Upper lobe of left lung (tissue), 6 donors: ENCODE data around the gene WBP2NL. TPM values are rescaled to one million over a fixed set of nuclear protein-coding genes. Genes with fewer than 3 reads are reported as not detected.

Source experiments
- ATAC-seq, 2 donors: fragments of 200-7000 bp; cut with Tn5 transposase; one replicate each; pipeline ENCODE4 v1.9.1; 2022; ENCODE audit warnings: mild to moderate bottlenecking in 2 of 2, moderate library complexity in 2 of 2; ENCODE audit not compliant: low FRiP score in 2 of 2
- DNase-seq, 2 donors: peaks; one replicate each; pipeline ENCODE4 v3.0.0-alpha.2; 2019 to 2020
- H3K27ac ChIP-seq, 4 donors: fragments of 200-600 bp; sonication (generic); one replicate each; pipeline ENCODE4 v1.5.1; 2016 to 2019
- H3K27me3 ChIP-seq, 4 donors: fragments of 200-600 bp; sonication (generic); one replicate each; pipeline ENCODE4 v1.5.1; 2017 to 2019
- H3K36me3 ChIP-seq, 4 donors: fragments of 200-600 bp; sonication (generic); one replicate each; pipeline ENCODE4 v1.5.1; 2016 to 2019
- H3K4me1 ChIP-seq, 4 donors: fragments of 200-600 bp; sonication (generic); one replicate each; pipeline ENCODE4 v1.5.1; 2018 to 2019
- H3K4me3 ChIP-seq, 4 donors: fragments of 200-600 bp; sonication (generic); one replicate each; pipeline ENCODE4 v1.5.1; 2017 to 2019; ENCODE audit warnings: mild to moderate bottlenecking in 2 of 4, moderate library complexity in 1 of 4
- H3K9me3 ChIP-seq, 4 donors: fragments of 200-600 bp; sonication (generic); one replicate each; pipeline ENCODE4 v1.5.1; 2018 to 2019
- EP300 ChIP-seq, 4 donors: sonication (generic); formaldehyde crosslinking; IDR thresholded peaks; one replicate each; pipeline ENCODE4 v1.5.1; 2017; ENCODE audit warnings: antibody characterized with exemption in 4 of 4, control low read depth in 2 of 4
- POLR2A ChIP-seq, 4 donors: fragments of 450-650 bp; IDR thresholded peaks; one replicate each; pipeline ENCODE4 v1.5.1; 2016 to 2017; ENCODE audit warnings: antibody characterized with exemption in 4 of 4, mild to moderate bottlenecking in 2 of 4
- POLR2AphosphoS5 ChIP-seq, 2 donors: sonication (generic); formaldehyde crosslinking; IDR thresholded peaks; one replicate each; pipeline ENCODE4 v1.5.1; 2017; ENCODE audit warnings: antibody characterized with exemption in 2 of 2
- WGBS, 2 donors: methylation state at CpG; one replicate each; pipeline ENCODE4 v1.1.5; 2017 to 2018; 5-methylcytosine and 5-hydroxymethylcytosine counted together
- total RNA-seq, 6 donors: library from RNA; depleted of rRNA in 4 of 6; stranded (reverse); fragments of >200 nt in 4 of 6; gene quantifications; one replicate each; pipeline versions ENCODE4 v1.1.0 to v1.2.1, GENCODE V29; 2016 to 2021
- TF ChIP-seq, protein P1 (sequence below), 6 experiments: fragments of 450-650 bp in 4 of 6; fragments of 200-600 bp in 2 of 6; sonication (generic) in 2 of 6; IDR thresholded peaks; one replicate each; pipeline ENCODE4 v1.5.1; 2016 to 2019; ENCODE audit warnings: antibody characterized with exemption in 6 of 6
- donor health status: DM: no; HTN: no; CAD: no; lungs with moderate emphysema.
- donor health status: DM: no; HTN: yes; CAD: no; lungs with severe emphysema.

WBP2NL gene
- total RNA-seq, 6 donors from 2014 or later: 0.74 to 6.8 (median 2.0) TPM

GRCh38 chr22:42001706-42002105 is 3.1 kb downstream of the WBP2NL start:
- Histone ChIP-seq H3K36me3 (no peaks in the 10 kb centered on the region), H3K4me1 (peaks cover 0 to 20% (median 6%) of the 10 kb centered on the region in 4 donors), H3K9me3 (no peaks in the 10 kb centered on the region), H3K27me3 (no peaks in the 10 kb centered on the region), H3K27ac (no peak overlapping the region), H3K4me3 (no peak overlapping the region)
- TF ChIP-seq, protein P1, sequence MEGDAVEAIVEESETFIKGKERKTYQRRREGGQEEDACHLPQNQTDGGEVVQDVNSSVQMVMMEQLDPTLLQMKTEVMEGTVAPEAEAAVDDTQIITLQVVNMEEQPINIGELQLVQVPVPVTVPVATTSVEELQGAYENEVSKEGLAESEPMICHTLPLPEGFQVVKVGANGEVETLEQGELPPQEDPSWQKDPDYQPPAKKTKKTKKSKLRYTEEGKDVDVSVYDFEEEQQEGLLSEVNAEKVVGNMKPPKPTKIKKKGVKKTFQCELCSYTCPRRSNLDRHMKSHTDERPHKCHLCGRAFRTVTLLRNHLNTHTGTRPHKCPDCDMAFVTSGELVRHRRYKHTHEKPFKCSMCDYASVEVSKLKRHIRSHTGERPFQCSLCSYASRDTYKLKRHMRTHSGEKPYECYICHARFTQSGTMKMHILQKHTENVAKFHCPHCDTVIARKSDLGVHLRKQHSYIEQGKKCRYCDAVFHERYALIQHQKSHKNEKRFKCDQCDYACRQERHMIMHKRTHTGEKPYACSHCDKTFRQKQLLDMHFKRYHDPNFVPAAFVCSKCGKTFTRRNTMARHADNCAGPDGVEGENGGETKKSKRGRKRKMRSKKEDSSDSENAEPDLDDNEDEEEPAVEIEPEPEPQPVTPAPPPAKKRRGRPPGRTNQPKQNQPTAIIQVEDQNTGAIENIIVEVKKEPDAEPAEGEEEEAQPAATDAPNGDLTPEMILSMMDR (IDR thresholded peaks at IDR 0.05): no peak
- no peak for TF ChIP-seq POLR2A (IDR thresholded peaks at IDR 0.05)
- no peak for TF ChIP-seq EP300 (IDR thresholded peaks at IDR 0.05)
- TF ChIP-seq POLR2AphosphoS5 (IDR thresholded peaks at IDR 0.05): no peak
- WGBS, 2 donors: 96 to 100% methylated on average over 7 to 12 of the region's 12 CpGs
- DNase-seq (no peak), ATAC-seq (no peak)

GRCh38 chr22:42007922-42008321 is 9.3 kb downstream of the WBP2NL start:
- no peaks in the 10 kb centered on the region for H3K4me1 ChIP-seq
- H3K27ac ChIP-seq: no peak overlapping the region
- TF ChIP-seq POLR2AphosphoS5 (IDR thresholded peaks at IDR 0.05) (no peak), POLR2A (IDR thresholded peaks at IDR 0.05) (no peak), EP300 (IDR thresholded peaks at IDR 0.05) (no peak)
- TF ChIP-seq, protein P1 (IDR thresholded peaks at IDR 0.05): no peak
- H3K9me3 ChIP-seq: peaks cover 4 to 20% (median 12%) of the 10 kb centered on the region in 4 donors
- no peak for ATAC-seq
- DNase-seq: no peak
- no peaks in the 10 kb centered on the region for H3K36me3 ChIP-seq
- no peaks in the 10 kb centered on the region for H3K27me3 ChIP-seq
- whole genome bisulfite sequencing, 2 donors: 43 to 65% methylated on average over 4 of the region's 4 CpGs
- H3K4me3 ChIP-seq: no peak overlapping the region

DNA sequence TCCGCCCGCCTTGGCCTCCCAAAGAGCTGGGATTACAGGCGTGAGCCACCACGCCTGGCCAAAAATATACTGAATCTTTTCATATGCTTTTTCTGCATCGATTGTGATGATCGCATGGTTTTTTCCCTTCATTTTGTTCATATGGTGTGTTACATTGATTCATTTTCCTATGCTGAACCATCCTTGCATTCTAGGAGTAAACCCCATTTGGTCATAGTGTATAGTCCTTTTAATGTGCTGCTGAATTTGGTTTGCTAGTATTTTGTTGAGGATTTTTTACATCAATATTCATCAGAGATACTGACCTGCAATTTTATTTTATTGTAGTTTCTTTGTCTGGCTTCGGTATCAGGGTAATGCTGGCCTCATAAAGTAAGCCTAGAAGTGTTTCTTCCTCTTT is 12.2 kb downstream of the WBP2NL start:
- Histone ChIP-seq H3K9me3 (peaks cover 4 to 20% (median 12%) of the 10 kb centered on the region in 4 donors), H3K4me1 (no peaks in the 10 kb centered on the region), H3K27ac (no peak overlapping the region), H3K36me3 (no peaks in the 10 kb centered on the region), H3K27me3 (no peaks in the 10 kb centered on the region), H3K4me3 (no peak overlapping the region)
- DNase-seq (no peak), ATAC-seq (no peak)
- no peak for TF ChIP-seq EP300 (IDR thresholded peaks at IDR 0.05)
- TF ChIP-seq, protein P1 (IDR thresholded peaks at IDR 0.05): no peak
- TF ChIP-seq POLR2A (IDR thresholded peaks at IDR 0.05): no peak
- no peak for TF ChIP-seq POLR2AphosphoS5 (IDR thresholded peaks at IDR 0.05)
- 91 to 99% methylated on average over 7 of the region's 7 CpGs for WGBS, 2 donors

GRCh38 chr22:42013385-42013784 is 14.8 kb downstream of the WBP2NL start:
- no peak overlapping the region for H3K4me3 ChIP-seq
- H3K27me3 ChIP-seq: no peaks in the 10 kb centered on the region
- H3K9me3 ChIP-seq: peaks cover 4 to 20% (median 12%) of the 10 kb centered on the region in 4 donors
- ATAC-seq (no peak), DNase-seq (no peak)
- no peaks in the 10 kb centered on the region for H3K4me1 ChIP-seq
- WGBS, 2 donors: 69 to 85% methylated on average over 4 of the region's 4 CpGs
- TF ChIP-seq POLR2AphosphoS5 (IDR thresholded peaks at IDR 0.05) (no peak), EP300 (IDR thresholded peaks at IDR 0.05) (no peak), POLR2A (IDR thresholded peaks at IDR 0.05) (no peak)
- TF ChIP-seq, protein P1 (IDR thresholded peaks at IDR 0.05): no peak
- H3K36me3 ChIP-seq: no peaks in the 10 kb centered on the region
- H3K27ac ChIP-seq: no peak overlapping the region

GRCh38 chr22:42016111-42016510 is 17.5 kb downstream of the WBP2NL start:
- Histone ChIP-seq H3K4me3 (no peak overlapping the region), H3K27me3 (no peaks in the 10 kb centered on the region), H3K36me3 (no peaks in the 10 kb centered on the region), H3K9me3 (peaks cover 0 to 3% (median 1%) of the 10 kb centered on the region in 4 donors), H3K4me1 (no peaks in the 10 kb centered on the region), H3K27ac (no peak overlapping the region)
- ATAC-seq (no peak), DNase-seq (no peak)
- TF ChIP-seq, protein P1 (IDR thresholded peaks at IDR 0.05): no peak
- TF ChIP-seq POLR2A (IDR thresholded peaks at IDR 0.05) (no peak), EP300 (IDR thresholded peaks at IDR 0.05) (no peak), POLR2AphosphoS5 (IDR thresholded peaks at IDR 0.05) (no peak)
- 79 to 83% methylated on average over 10 of the region's 10 CpGs for WGBS, 2 donors
